HT-29 (cell line): Measurements from ENCODE around the gene PROB1. TPM values are rescaled to one million over a fixed set of nuclear protein-coding genes. Genes with fewer than 3 reads are reported as not detected.

Source experiments
- total RNA-seq: library from RNA; depleted of rRNA; stranded (reverse); fragments of >200 nt; shearing (Covaris generic); gene quantifications from 2 replicates; pipeline ENCODE4 v1.2.3, GENCODE V29; 2014; rRNA removed

Gene PROB1
- total RNA-seq, 1 experiment from 2014 or later, result 2.0 TPM

Other genes starting within 250 kb of the PROB1 start
- 23.1 and 32.1 TPM in 2 replicates for gene SIL1, start 196.7 kb downstream of the PROB1 start, total RNA-seq
- gene MATR3, start 101.4 kb downstream of the PROB1 start, total RNA-seq, result 179 and 199 TPM in 2 replicates
- gene PAIP2, start 53.2 kb downstream of the PROB1 start, total RNA-seq, result 28.5 and 29.4 TPM in 2 replicates
- gene SLC23A1, start 11.8 kb downstream of the PROB1 start, total RNA-seq, result 0.39 and 0.74 TPM in 2 replicates
- 0.25 TPM in 1 of 2 replicates, not detected in the other for gene MZB1, start 5.2 kb downstream of the PROB1 start, total RNA-seq
- gene SPATA24, start 9.0 kb upstream of the PROB1 start, total RNA-seq, result 3.8 and 10.4 TPM in 2 replicates
- gene DNAJC18, start 44.4 kb upstream of the PROB1 start, total RNA-seq, result 0.44 and 0.81 TPM in 2 replicates
- gene ECSCR, start 67.6 kb upstream of the PROB1 start, total RNA-seq, result not detected in 2 replicates
- gene SMIM33, start 75.9 kb upstream of the PROB1 start, total RNA-seq, result 0.05 TPM in 1 of 2 replicates, not detected in the other
- 19.1 and 26.1 TPM in 2 replicates for gene STING1, start 87.7 kb upstream of the PROB1 start, total RNA-seq
- gene UBE2D2, start 166.2 kb upstream of the PROB1 start, total RNA-seq, result 83.5 and 91.9 TPM in 2 replicates